Hematopoietic multipotent progenitor cell treated with erythropoietin and hydrocortisone succinate and interleukin-3 and kit ligand, for 8 days (in vitro differentiated cells): ENCODE data around the gene ADRA2A.

ENCODE experiments used
- DNase-seq: peaks from one replicate; pipeline ENCODE4 v3.0.0-alpha.2; 2015

Gene ADRA2A

DNA sequence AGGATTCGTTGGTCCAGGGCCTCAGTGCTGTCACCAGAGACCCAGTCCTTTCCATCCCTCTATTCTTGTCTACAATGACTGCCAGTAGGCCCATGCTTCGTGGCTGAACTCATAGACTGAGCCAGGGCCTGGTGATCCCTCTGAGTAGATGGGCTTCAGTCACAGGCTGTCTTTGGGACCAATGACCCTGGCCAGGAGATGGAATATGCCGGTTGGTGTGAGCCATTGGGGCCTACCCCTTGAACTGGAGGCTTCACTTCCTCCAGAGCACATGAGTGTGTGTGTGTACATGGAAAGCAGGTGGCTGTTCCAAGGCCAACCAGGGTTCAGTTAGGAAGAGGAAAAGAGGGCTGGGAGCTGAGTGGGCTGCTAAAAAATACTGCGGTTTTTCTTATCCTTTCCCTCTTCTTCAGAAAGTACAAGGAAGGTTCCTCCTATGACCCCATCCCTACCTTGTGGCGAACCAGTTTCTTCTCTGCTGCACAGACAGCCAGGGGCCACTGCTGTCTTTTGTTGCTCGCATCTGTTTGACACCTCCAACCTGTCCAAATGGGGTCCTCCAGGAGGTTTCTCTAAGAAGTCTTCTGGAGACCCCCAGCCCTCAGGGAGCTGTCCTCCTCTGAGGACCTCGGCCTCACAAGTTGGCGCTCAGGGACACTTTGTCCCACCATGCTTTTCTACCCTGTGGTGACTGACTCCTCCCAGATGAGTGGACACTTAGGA lies 36.6 kb downstream of the ADRA2A start:
- no peak for DNase-seq

DNA sequence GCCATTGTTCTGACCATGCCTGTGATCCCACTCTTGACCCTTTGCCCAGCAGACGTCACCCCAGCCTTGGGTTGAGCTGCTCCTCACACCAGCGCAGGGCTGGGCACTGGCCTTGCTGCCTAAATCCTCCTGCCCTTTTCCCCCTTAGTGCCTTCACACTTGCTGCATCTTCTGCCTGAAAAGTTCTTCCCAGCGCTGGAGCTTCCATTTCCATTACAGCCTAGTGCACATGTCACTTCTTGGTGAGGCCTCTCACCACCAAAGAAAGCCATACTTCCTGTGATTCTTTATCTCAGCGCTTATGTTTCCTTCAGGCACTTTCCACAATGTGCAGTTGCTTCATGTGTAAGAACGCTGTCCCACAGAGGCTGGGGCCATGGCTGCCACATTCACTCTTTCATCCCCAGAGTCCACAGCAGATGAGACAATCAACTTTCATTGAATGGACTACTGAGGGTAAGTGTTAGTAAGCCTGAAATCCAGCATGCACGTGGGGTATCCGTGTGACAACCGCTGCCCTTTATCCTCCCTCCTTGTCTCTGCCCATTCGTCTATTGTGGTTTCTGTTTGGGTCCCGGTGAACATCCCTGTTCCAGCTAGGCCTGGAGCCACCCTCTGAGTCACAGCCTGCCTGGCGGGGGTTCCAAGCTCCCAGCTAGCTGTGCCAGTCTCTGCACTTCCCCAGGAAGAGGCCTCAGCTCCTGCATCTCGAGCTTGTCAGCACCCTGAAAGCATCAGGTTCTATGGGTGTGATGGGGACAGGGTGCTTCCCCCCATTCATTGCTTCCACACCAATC lies 37.3 kb downstream of the ADRA2A start:
- DNase-seq = peak; percentile 29

DNA sequence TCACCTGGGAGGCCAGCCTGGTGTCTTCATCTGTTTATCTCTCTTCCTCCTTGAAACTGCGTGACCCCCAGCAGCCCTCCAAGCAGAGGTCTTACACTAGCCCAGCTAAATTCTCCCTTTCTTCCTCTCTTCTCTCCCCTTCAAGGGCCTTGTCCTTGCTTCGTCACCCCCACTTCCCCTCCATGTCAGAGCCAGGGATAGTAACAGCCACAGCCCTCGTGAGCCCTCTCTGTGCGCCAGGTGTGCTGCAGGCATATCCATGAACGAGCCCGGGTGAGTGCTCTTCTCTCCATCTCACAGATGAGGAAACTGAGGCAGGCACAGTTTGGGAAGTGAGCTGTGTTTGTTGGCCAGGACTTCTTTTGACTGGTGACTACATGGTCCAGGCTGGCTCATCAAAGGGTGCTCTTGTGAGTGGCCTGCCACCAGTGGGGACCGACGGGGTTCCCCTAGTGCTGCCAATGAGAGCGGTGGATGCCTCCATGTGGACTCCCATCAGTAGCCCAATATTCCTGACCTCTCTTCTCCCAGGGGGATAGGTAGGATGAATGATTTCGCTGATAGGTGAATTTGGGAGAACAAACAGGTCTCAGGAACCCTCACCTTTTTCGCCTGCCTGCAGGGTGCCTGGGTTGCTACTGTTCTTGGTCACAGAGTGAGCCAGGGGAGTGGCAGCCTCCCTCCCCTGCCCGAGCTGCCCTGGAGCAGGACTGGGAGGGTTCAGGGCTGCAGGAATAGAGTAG lies 38.1 kb downstream of the ADRA2A start:
- DNase-seq = no peak

DNA sequence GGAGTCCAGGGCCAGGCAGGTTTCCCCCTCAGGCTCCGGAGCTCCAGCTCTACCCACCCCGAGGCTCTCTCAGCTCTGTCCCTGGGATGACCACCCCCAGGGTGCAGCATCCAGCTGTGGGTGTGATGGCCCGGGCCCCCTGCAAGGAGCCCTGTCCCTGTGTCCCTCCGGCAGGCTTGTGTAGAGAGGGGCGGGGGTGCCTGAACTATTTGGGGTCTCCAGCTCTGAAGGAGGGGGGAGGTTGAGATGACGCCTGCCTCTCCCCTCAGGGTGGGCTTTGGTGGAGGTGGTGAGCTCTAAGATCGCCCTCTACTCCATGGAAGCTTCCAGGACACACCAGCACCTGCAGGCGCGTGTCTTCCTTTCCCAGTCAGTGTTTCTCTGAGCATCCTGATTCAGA lies 39.4 kb downstream of the ADRA2A start:
- DNase-seq = no peak

GRCh38 chr10:111116762-111117445 lies 40.1 kb downstream of the ADRA2A start:
- no peak for DNase-seq

DNA sequence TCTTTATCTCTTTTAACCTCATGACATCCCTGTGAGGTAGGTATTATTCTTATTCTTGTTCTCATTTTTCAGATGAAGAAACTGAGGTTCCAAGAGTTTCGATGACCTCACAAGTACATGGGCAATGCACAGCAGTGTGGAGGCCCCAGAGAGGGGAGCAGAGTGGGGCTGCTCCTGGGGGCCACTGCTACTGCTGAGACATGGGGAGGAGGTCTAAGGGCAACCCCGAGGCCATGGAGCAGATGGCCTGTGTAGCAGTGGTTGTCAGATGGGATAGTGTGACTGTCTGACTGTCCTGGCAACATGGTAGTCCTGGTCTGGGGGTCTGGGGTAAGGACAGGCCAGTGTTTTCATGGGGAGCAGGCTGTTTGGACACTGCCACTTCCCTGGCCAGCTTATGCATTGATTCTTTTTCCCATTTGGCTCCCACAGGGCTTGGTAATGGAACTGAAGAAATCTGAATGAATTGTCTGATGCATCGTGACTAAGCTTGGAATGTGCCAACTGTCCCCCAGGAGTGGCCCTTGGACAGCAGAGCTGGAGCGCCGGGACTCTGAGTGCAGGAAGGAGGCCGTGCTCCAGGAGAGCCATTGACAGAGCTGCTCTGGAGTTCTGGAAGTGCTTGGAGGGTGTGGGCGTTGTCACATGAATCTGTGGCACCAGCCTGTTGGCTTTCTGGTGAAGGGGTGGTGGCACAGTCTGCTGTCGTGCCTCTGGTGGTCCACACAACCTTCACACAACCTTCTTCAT lies 40.9 kb downstream of the ADRA2A start:
- no peak for DNase-seq

DNA sequence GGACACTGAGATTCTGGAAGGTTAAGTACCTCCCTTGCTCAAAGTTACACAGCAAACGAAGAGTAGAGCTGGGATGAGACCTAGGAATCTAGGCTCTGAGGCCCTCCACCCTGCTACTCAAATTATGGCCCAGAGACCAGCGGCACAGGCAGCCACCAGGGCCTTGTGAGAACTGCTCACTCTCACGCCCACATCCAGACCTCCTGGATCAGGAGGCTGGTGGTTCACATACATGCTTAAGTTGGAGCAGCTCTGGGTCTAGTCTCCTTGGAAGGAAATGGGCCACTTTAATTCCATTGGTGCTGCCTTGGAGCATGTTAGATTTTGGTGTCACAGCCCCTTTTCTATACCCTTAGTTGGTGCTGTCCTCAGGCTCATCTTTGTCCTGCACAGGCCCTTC lies 41.9 kb downstream of the ADRA2A start:
- no peak for DNase-seq

DNA sequence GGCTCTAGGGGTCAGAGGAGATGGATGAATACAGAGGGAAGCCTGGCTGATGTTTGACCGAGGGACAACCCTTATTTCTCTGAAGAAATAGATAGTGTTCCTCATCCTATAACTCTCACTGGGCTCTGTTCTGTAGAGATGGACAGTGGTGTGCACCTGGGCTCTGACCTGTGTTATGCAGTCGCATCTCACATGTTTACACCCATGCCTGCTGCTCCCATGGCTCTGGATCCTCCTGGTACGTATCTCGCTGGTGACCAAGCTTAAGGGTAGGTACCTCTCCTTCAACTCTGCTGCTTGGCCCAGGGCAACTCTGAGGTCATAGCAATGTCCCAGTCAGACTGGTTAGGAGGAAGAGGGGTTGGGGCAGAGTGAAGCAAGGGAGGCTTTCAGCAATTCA lies 42.8 kb downstream of the ADRA2A start:
- DNase-seq = no peak

GRCh38 chr10:111122127-111122526 lies 45.3 kb downstream of the ADRA2A start:
- no peak for DNase-seq

DNA sequence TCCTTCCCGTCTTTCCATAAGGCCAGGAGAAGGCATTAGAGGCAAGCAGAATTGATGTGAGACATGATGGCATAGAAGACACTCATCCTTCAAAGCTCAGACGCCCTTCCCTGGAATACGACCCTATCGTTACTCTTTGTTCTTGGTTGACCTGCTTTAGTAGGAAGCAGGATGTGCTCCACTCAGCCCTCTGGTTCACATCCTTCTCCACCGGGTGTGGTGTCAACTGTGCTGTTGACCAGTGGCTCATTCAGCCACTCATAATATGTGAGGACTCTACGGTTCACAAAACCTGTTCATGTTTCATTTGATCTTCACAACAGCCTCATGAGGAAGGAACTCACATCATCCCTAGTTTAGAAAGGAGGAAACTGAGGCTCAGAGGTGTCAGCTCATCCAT lies 47.1 kb downstream of the ADRA2A start:
- no peak for DNase-seq

DNA sequence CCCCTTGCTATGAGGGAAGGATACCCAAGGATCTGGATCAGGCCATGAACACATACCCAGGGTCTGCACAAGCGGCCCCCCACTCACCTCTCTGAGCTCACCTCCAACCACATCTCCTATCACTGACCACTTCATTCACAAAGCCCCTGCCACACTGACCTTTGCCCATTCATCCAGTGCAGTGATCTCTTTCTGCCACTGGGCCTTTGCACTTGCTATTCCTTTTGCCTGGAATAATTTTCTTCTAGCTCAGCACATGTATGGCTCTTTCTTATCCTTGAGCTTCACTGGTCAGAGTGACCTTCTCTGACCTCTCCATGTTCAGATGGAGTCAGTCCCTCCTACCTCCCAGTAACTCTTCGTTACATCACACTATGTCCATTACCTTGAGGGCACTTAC lies 48.3 kb downstream of the ADRA2A start:
- no peak for DNase-seq

GRCh38 chr10:111126077-111126476 lies 49.2 kb downstream of the ADRA2A start:
- DNase-seq = no peak

DNA sequence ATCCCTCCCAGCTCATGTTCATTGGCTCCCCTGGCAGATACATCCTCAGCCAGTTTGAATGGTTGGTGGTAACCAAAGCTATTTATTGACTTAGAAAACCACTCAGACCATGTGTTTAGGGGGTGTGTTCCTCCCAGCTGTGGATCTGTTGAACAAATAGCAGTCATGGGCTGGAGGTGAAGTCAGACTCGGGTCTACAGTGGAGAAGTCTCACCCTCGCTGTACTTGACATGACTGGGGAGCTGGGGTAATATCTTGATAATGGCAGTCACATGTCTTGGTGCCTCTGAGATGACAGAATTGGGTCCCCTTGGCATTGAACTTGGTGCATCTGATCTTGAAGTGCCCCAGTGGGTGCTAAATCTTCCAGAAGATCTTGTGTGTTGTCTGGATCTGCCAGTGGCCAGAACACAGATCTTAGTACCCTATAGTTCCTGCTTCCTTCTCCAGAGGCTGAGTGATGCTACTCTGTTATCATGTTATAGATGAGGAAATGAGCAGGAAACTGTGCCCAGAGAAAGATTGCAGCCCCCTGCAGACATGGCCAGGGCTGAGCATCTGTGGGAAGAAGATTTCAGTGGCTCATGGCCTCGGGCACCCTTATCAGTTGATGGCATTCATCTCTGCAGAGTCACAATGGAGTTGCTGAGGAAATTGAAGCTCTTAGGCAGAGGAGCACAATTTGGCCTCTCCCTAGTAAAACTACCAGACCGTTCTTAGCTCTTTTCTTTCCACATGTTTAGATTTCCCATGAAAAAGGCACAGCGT lies 50.4 kb downstream of the ADRA2A start:
- peak; percentile 91 for DNase-seq

DNA sequence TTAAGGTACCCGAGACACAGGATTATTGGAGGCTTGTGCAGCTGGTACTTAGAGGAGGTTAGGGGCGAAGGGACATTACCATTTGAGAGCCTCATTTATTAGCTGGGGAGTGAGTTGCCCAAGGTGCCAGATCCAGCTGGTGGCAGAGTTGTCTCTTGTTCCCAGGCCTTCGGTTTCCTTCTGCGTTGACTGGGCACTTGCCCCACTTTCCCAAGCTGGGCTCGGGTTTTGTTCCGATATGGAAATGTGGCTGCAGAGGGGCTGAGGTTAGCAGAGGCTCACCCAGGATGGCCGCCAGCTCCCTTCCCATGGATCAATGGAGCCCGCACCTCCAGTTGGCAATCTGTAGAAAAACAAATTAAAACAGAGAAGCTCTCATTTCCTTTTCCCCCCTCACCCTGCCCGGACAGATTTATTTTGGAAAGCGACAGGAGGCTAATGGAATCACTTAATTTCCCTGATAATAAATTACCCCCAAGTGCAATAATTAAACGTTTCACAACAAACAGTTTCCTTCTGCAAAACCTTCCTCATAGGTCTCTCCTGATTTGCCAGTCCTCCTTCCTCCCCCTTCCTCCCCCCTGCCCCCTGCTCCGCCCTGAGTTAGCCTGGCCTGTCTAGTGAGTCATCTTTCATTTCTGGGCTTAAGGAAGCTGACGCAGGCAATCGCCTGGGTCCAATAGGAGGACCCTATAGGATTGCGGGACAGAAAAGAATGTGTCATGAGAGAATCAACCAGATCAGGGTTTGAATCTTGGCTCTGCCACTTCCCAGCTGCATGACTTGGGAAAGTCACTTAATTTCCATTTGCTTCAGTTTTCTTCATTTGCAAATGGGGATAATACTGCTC lies 51.7 kb downstream of the ADRA2A start:
- DNase-seq = peak; percentile 69

DNA sequence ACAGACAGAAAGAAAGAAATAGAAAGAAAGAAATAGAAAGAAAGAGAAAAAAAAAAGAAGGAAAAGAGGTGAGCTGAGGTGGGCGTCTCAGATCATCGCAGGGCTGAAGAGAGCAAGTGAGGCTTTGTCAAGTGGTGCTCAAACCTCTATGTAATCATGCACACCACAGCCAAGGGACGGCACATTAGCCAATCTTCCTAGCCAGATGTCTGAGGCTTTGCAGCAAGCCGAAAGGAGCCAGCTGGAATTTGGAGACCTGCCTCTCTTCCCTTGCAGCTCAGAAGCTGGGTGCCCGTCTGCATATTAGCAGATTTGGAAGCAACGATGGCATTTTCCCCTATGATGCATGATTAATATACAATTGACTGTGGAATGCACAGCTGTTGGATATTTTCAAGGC lies 52.5 kb downstream of the ADRA2A start:
- no peak for DNase-seq

GRCh38 chr10:111130471-111130870 lies 53.6 kb downstream of the ADRA2A start:
- DNase-seq = no peak
